ENCODE measurements around the gene FAM53B.

The FAM53B gene

GRCh38 chr10:124660404-124661125, 83.6 kb downstream of the FAM53B start:
- FAIRE-seq, result no peak

- no peak for FAIRE-seq
Observed at GRCh38 chr10:124659380-124659779, 84.8 kb downstream of the FAM53B start.

- no peak for FAIRE-seq
Observed at GRCh38 chr10:124658591-124659242, 85.5 kb downstream of the FAM53B start.

GRCh38 chr10:124657806-124658205, 86.4 kb downstream of the FAM53B start:
- FAIRE-seq, result no peak

DNA sequence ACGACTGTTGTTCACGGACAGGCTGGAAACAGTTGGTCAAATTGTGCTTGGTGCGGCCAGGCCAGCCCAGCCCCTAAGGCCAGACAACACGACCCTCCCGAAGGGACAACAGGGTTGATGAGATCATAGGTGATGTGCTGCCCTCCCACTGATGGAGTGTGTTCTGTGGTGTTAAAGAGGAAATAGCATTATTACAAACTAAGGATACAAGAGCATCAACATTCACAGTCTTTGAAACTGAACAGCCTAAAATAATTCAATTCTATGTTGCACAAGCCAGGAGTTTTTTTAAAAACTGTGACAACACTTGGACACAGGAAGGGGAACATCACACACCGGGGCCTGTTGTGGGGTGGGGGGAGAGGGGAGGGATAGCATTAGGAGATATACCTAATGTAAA, 87.6 kb downstream of the FAM53B start:
- FAIRE-seq, result no peak

DNA sequence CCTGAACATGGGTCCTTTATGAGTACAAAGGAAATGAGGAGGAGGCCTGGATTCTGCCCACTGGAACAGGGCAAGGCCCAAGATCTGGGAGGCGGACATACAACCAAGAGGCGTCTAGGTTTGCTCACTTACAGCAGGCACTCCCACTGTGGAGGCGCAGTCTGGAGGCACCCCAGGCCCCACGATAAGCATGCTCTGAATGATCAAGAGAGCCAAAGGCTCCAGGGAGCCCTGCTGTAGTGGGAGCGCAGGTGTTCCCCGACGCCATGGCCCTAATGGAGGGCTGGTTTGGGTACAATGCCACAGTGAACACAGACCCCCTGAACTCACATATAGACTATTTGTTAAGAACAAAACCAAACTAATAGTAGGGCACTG, 88.1 kb downstream of the FAM53B start:
- no peak for FAIRE-seq

DNA sequence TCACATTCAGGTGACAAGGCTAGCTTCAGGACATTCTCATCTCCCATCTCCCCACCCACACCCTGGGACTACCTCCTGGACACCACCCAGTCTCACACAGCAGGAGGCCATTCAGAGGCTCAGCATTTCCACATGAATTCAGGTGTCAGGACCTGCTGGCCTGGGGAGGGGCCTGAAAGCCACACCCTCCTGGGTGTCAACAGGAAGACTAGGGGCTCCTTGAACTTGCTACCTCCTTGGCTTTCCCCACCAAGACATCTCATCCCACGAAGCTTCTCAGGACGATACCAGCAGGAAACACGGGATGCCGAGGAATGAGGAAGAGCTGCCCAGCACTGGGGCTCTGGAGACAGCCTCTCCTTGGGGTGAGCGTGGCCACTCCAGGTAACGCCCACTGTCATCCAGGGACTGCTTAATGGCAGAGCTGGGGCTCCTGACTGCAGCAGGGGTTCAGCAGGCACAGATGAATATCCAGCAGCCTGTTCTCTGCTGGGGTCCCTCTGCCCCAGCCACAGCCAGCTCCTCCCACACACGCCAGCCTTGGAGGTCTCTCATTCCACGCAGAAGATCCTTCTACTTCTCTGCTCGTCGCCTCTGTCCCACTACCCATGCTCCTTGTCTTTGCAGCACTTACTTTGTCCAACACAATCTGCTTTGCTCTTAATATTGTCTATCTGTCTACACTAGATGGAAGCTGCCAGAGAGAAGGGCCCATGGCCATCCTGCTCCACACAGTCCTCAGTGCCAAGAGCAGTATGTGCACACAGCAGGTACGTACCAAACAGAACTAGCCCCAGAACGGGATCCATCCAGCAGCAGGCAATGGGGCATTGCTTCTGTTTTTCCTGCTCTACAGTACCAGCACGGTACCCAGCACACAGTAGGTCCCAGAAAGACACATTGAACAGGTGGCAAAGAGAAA, 88.7 kb downstream of the FAM53B start:
- no peak for FAIRE-seq

GRCh38 chr10:124654686-124655085, 89.5 kb downstream of the FAM53B start:
- no peak for FAIRE-seq

GRCh38 chr10:124653811-124654651, 90.1 kb downstream of the FAM53B start:
- no peak for FAIRE-seq

- FAIRE-seq, result no peak
Observed at GRCh38 chr10:124653311-124653710, 90.9 kb downstream of the FAM53B start.

- FAIRE-seq, result no peak
Observed at GRCh38 chr10:124652701-124653100, 91.5 kb downstream of the FAM53B start.

- FAIRE-seq, result no peak
Observed at GRCh38 chr10:124652200-124652599, 92.0 kb downstream of the FAM53B start.

DNA sequence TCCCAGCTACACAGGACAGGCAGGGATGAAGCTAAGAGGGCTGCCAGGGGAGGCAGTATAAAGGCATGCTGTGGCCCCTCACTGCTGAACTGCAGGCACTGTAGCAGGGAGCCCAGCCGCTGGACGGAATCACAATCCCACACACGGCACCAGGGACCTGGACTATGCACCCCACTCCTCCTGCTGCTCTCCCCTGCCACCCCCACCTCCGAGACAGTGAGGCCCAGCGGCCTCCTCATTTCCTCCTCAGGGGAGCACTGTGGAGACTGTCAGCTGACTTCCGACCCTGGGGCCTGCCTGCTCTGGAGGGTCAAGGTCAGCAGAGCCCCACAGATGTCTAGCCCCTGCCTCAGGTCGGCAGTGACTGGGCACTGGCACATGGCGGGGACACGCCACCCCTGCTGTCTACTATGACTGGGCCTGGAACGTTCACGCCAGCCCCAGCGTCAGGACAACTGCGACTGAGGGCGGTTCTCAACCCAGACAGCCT, 92.7 kb downstream of the FAM53B start:
- FAIRE-seq, result no peak

DNA sequence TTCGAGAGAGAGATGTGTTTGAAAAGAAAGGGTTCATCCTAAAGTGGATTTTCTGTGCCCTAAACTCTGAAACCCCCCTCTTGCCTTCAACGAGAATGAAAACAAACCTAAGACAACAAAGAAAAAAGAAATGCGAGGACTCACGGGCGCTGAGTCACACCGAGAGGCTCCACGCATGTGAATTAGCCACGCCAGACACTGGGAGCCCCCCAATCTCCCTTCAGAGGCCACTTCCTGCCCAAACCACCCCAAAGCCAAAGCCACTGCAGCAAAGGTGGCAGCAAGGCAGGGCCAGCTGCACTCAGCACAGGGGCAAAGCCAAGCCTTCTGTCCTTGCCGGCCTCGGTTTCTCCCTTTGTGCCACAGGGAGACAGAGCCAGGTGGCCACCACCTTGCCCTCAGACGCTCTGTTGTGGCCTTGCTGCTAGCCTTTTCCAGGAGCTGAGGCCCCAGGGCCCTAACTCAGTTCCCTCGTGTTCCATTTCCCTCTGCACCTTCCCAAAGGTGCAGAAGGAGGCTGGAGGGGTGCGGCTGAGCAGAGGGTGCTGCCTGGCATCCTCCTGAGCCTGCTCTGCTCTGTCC, 93.3 kb downstream of the FAM53B start:
- no peak for FAIRE-seq

- no peak for FAIRE-seq
Observed at GRCh38 chr10:124650263-124650662, 93.9 kb downstream of the FAM53B start.

GRCh38 chr10:124649214-124649613, 95.0 kb downstream of the FAM53B start:
- FAIRE-seq, result no peak

DNA sequence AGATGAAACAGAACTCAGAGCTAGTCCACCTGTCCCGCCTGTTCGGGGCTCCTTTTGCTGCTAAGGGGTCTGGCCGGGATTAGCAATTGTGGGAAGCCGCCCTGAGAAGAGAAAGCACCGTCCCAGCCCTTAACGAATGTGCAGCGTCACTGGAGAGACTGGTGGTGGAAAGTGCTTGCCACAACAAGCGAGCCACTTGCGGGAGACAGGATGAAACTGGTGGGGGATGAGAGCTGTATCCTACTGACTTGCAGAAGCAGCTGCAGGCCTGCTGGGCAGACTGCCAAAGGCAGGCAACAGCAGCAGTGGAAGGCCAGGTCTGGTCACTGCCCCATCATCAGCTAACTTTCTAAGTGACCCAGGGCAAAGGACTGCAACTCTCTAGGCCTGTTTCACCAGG, 95.4 kb downstream of the FAM53B start:
- FAIRE-seq, result no peak

DNA sequence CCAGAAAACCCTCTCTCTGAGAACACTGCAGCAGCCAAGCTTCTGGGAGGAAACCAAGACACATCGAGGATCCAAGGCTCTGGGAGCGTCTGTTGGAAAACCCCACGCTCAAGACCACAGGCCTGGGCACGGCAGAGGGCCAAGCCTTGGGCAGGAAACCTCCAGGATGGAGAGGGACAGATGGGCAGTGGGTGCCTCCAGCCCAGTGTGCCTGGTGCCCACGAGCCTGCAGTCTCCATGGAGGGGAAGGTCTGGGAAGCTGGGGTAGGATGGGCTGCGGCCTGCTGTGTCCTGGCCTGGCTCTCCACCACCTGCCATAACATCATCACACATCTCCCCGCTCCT, 96.1 kb downstream of the FAM53B start:
- no peak for FAIRE-seq

GRCh38 chr10:124647421-124648130, 96.6 kb downstream of the FAM53B start:
- FAIRE-seq, result no peak

DNA sequence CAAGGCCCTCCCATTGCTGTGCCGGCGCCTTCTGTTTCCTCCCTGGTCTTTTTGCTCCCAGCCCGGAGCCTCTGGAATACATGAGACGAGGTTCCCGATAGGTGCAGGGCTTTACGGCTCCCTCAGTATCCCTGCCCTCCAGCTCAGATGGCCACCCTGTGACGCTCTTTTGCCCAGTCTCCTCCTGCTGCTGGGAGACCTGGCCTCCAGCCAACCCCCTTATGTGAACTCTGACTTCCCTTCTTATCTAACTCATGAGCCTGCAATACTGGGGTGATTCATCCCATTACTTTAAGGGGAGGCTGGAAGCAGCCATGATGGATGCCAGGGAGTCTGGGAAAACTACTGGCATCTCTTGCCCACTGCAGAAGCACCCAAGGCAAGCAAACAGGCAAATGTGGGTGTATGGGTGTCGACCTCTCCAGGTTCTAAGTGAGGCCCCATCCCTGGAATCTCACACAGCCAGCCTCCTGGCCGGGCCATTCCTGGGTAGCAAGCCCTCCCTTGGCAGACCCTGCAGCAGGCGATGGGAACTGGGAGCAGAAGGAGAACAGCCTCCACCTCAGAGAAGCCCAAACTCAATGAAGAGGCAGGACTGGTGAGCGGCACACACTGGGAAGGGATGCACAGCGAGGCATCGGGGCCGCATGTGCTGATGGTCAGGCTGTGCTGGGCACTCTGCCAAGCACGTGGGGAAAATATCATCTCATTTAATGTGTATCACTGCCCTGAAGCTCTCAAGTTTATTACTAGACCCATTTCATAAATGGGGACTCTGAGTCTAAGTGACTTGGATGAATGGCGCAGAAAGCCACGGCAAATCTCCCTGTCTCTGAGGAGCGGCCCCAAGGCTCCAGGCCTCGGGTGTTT, 97.5 kb downstream of the FAM53B start:
- no peak for FAIRE-seq

Data from colon (tissue), 2 donors.